ENCODE data around the gene GIT2.
"Not testable (repeated sequence)": the region's sequence is repeated elsewhere in the genome, so short reads cannot be mapped to it uniquely, and the experiment has no call there.

GIT2 gene

GRCh38 chr12:109995686-109996482, at the start of gene GIT2:
TSS of gene GIT2 (minus strand) at chr12:109996368. CDS start at chr12:109996224, 144 bp downstream.
- DNase-seq (ENCODE audit: low read depth), result peak; percentile 86

GRCh38 chr12:110042264-110042663, 46.1 kb upstream of the GIT2 start:
- peak; percentile 42 for DNase-seq (ENCODE audit: low read depth)

- DNase-seq (ENCODE audit: low read depth), result peak; percentile 98
Observed at GRCh38 chr12:110039085-110039807, 43.1 kb upstream of the GIT2 start.

- DNase-seq (ENCODE audit: low read depth), result no peak
Observed at GRCh38 chr12:110038741-110039084, 42.5 kb upstream of the GIT2 start.

- DNase-seq (ENCODE audit: low read depth), result no peak
Observed at GRCh38 chr12:110037315-110037714, 41.1 kb upstream of the GIT2 start.

- DNase-seq (ENCODE audit: low read depth), result no peak
Observed at GRCh38 chr12:110035534-110036104, 39.5 kb upstream of the GIT2 start.

- no peak for DNase-seq (ENCODE audit: low read depth)
Observed at GRCh38 chr12:110033888-110034287, 37.7 kb upstream of the GIT2 start.

GRCh38 chr12:110029290-110029815, 33.2 kb upstream of the GIT2 start:
- DNase-seq (ENCODE audit: low read depth), result no peak

GRCh38 chr12:110028323-110028722, 32.2 kb upstream of the GIT2 start:
- DNase-seq (ENCODE audit: low read depth), result no peak

GRCh38 chr12:110024051-110024450, 27.9 kb upstream of the GIT2 start:
- no peak for DNase-seq (ENCODE audit: low read depth)

- peak; percentile 72 for DNase-seq (ENCODE audit: low read depth)
Observed at GRCh38 chr12:110023059-110023980, 27.2 kb upstream of the GIT2 start.

- peak; percentile 58 for DNase-seq (ENCODE audit: low read depth)
Observed at GRCh38 chr12:110020956-110021355, 24.8 kb upstream of the GIT2 start.

GRCh38 chr12:110015132-110015531, 19.0 kb upstream of the GIT2 start:
- DNase-seq (ENCODE audit: low read depth), result no peak

GRCh38 chr12:110012659-110013058, 16.5 kb upstream of the GIT2 start:
- DNase-seq (ENCODE audit: low read depth), result no peak

GRCh38 chr12:110012137-110012536, 16.0 kb upstream of the GIT2 start:
- peak; percentile 22 for DNase-seq (ENCODE audit: low read depth)

- DNase-seq (ENCODE audit: low read depth), result no peak
Observed at GRCh38 chr12:110010853-110011723, 14.9 kb upstream of the GIT2 start.

- DNase-seq (ENCODE audit: low read depth), result not testable (repeated sequence)
Observed at GRCh38 chr12:110008681-110009398, 12.7 kb upstream of the GIT2 start.

- no peak for DNase-seq (ENCODE audit: low read depth)
Observed at GRCh38 chr12:110007881-110008280, 11.7 kb upstream of the GIT2 start.

GRCh38 chr12:110006115-110006514, 9.9 kb upstream of the GIT2 start:
- DNase-seq (ENCODE audit: low read depth), result no peak
